Measurements from ENCODE around the gene FASN.

FASN gene

DNA sequence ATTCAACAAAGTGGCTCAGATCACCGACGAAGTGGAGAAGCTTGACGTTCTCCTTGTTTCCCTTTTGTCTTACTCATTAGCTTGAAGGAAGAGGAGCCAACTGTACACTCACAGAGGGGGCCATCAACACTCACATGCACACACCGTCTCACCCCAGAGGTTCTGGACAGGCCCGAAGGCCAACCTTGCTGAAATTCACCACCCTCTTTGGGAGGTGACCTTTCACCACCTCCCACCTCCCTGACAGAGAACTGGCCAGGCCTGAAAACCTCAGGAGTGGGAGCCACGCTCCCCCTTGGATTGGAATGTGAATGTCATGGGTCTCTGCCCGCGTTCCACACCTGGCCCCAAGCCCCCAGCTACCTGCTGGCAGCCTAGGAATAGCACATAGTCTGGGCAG lies 62.5 kb downstream of the FASN start:
- Histone ChIP-seq H3K9me3 (ENCODE audit: control insufficient read depth in 2 of 2, low read length in 2 of 2) (no peaks in the 10 kb centered on the region), H3K9ac (ENCODE audit: low read length in 2 of 2) (no peak overlapping the region), H3K4me3 (ENCODE audit: low read length in 2 of 2) (no peak overlapping the region), H3K27me3 (ENCODE audit: control insufficient read depth in 1 of 2, insufficient read depth in 2 of 2, low read length in 2 of 2) (peaks cover 0 to 12% of the 10 kb centered on the region in 2 donors), H3K4me1 (ENCODE audit: control insufficient read depth, insufficient read depth, low read length) (peaks cover 42% of the 10 kb centered on the region), H3K27ac (ENCODE audit: low read length) (no peak overlapping the region), H3K36me3 (ENCODE audit: control insufficient read depth in 2 of 2, insufficient read depth in 2 of 2, low read length in 2 of 2) (no peaks in the 10 kb centered on the region)

DNA sequence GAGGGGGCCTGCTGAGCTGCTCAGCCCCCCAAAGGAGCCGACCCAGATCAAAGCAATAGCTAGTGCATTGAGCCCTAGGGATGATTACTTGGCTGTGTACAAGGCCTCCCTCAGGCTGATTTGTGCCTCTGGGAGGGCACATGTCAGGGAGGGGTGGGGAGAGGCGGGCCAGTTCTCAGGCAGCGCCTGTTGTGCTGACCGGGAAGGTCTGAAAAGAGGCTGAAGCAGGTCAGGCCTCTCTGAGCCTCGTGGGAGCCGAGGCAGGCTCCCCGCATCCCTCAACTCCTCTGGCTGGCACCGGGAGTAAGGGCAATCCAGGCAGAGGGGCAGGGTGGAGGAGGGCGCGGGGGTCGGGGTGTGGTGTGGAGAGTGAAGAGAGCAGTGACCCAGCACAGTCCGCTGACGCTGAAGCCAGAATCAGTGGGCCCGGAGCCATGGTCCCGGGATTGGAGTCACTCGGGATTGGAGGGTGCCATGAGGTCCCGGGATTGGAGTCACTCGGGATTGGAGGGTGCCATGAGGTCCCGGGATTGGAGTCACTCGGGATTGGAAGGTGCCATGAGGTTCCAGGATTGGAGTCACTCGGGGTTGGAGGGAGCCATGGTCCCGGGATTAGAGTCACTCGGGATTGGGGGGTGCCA lies 63.5 kb downstream of the FASN start:
- peaks cover 48% of the 10 kb centered on the region for H3K4me1 ChIP-seq (ENCODE audit: control insufficient read depth, insufficient read depth, low read length)
- no peak overlapping the region for H3K9ac ChIP-seq (ENCODE audit: low read length in 2 of 2)
- no peaks in the 10 kb centered on the region for H3K9me3 ChIP-seq (ENCODE audit: control insufficient read depth in 2 of 2, low read length in 2 of 2)
- no peak overlapping the region for H3K27ac ChIP-seq (ENCODE audit: low read length)
- H3K4me3 ChIP-seq (ENCODE audit: low read length in 2 of 2): no peak overlapping the region
- peaks cover 0 to 12% of the 10 kb centered on the region in 2 donors for H3K27me3 ChIP-seq (ENCODE audit: control insufficient read depth in 1 of 2, insufficient read depth in 2 of 2, low read length in 2 of 2)
- H3K36me3 ChIP-seq (ENCODE audit: control insufficient read depth in 2 of 2, insufficient read depth in 2 of 2, low read length in 2 of 2): no peaks in the 10 kb centered on the region

DNA sequence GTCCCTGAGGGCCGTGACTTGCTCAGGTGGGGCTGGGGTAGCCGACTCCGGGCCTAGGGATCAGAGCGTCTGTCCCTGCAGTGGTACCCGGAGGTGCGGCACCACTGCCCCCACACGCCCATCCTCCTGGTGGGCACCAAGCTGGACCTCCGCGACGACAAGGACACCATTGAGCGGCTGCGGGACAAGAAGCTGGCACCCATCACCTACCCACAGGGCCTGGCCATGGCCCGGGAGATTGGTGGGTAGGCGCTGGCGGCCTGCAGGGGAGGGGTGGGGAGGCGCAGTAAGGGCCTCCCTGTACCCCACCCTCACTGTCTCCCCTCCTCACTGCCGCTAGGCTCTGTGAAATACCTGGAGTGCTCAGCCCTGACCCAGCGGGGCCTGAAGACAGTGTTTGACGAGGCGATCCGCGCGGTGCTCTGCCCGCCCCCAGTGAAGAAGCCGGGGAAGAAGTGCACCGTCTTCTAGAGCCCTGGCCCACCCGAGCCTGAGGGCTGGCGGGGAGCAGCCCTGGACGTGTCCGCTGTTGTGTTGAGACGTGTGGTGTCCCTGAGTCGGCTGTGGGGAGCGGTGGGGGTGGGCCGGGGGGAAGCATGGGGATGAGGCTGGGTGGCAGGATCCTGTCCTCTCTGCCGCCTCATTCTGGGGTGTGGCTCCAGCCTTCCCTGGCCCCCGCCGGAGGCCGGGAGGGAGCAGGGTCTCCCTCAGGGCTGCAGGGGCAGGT lies 64.5 kb downstream of the FASN start:
- Histone ChIP-seq H3K4me3 (ENCODE audit: low read length in 2 of 2) (no peak overlapping the region), H3K9me3 (ENCODE audit: control insufficient read depth in 2 of 2, low read length in 2 of 2) (no peaks in the 10 kb centered on the region), H3K36me3 (ENCODE audit: control insufficient read depth in 2 of 2, insufficient read depth in 2 of 2, low read length in 2 of 2) (no peaks in the 10 kb centered on the region), H3K27me3 (ENCODE audit: control insufficient read depth in 1 of 2, insufficient read depth in 2 of 2, low read length in 2 of 2) (peaks cover 0 to 12% of the 10 kb centered on the region in 2 donors), H3K4me1 (ENCODE audit: control insufficient read depth, insufficient read depth, low read length) (peaks cover 48% of the 10 kb centered on the region), H3K27ac (ENCODE audit: low read length) (no peak overlapping the region), H3K9ac (ENCODE audit: low read length in 2 of 2) (no peak overlapping the region)

DNA sequence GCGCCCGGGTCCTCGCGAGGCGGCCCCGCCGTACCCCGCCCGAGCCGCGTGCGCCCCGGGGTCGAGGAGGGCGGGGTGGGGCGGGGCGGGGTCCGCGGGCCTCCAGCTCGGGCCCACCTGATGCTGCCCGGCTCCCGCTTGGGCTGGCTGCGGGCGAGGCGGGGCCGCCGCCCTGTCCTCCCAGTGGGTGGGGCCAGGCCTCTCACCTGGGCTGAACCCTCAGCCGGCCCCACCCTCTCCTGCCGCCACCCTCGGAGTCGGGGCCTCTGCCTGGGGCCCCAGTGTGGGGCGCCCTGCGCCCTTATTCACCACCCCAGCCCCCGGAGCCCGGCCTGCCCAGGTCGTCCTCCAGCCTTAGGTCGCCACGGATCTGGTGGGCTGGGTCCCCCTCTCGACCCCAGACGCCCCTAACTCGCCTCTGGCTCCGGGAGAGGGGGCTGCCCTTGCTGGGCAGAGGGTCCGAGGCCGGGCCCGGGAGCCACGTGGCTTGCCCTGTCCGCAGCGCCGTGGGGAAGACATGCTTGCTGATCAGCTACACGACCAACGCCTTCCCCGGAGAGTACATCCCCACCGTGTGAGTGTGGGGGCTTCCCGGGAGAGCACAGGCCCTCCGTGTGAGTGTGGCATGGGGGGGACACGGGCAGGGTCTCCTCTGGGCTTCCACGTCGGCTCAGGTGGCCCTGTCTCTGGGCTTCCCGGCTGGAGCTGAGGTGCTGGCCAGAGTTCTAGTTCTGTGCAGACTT lies 66.0 kb downstream of the FASN start:
- peak overlapping the region in 1 of 2 donors; percentile 54 for H3K4me3 ChIP-seq (ENCODE audit: low read length in 2 of 2)
- H3K9ac ChIP-seq (ENCODE audit: low read length in 2 of 2): peak overlapping the region in 1 of 2 donors; percentile 47
- H3K9me3 ChIP-seq (ENCODE audit: control insufficient read depth in 2 of 2, low read length in 2 of 2): no peaks in the 10 kb centered on the region
- peaks cover 39% of the 10 kb centered on the region for H3K4me1 ChIP-seq (ENCODE audit: control insufficient read depth, insufficient read depth, low read length)
- H3K36me3 ChIP-seq (ENCODE audit: control insufficient read depth in 2 of 2, insufficient read depth in 2 of 2, low read length in 2 of 2): no peaks in the 10 kb centered on the region
- no peak overlapping the region for H3K27ac ChIP-seq (ENCODE audit: low read length)
- peaks cover 0 to 12% of the 10 kb centered on the region in 2 donors for H3K27me3 ChIP-seq (ENCODE audit: control insufficient read depth in 1 of 2, insufficient read depth in 2 of 2, low read length in 2 of 2)

DNA sequence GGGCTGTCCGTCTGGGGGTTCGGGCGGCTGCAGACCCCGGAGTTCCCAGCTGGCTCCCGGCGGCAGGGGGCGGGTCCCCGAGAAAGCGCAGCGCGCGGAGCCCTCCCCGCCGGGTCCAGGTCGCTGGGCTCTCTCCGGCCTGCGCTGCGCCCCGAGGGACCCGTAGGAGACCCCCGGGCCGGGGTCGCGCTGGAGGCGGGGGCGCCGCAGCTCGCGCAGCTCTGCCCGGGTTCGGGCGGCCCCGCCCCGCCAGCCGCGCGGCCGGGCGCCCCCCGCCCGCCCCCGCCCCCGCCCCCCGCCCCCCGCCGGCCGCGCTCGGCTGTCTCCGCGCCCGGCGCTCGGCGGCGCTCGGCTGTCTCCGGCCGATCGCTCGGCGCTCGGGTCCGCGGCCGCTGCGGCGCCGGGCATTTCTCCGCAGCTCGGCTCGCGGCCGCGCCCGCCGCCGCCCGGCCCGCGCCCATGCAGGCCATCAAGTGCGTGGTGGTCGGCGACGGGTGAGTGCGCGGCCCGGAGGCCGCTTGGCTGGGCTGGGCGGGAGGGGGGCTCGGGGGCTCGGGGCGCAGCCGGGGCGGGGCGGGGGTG lies 66.6 kb downstream of the FASN start, which contains the start of gene RAC3:
Gene RAC3 (plus strand): TSS at position 376 of the 582 bp plus-strand sequence. CDS start 84 bp downstream, at position 460.
- Histone ChIP-seq H3K27me3 (ENCODE audit: control insufficient read depth in 1 of 2, insufficient read depth in 2 of 2, low read length in 2 of 2) (peaks cover 0 to 12% of the 10 kb centered on the region in 2 donors), H3K4me3 (ENCODE audit: low read length in 2 of 2) (peak within 1 kb of the TSS; percentile 52 to 71), H3K4me1 (ENCODE audit: control insufficient read depth, insufficient read depth, low read length) (peaks cover 32% of the 10 kb centered on the region), H3K36me3 (ENCODE audit: control insufficient read depth in 2 of 2, insufficient read depth in 2 of 2, low read length in 2 of 2) (no peaks in the 10 kb centered on the region), H3K27ac (ENCODE audit: low read length) (no peak within 1 kb of the TSS), H3K9ac (ENCODE audit: low read length in 2 of 2) (peak within 1 kb of the TSS; percentile 28 to 47), H3K9me3 (ENCODE audit: control insufficient read depth in 2 of 2, low read length in 2 of 2) (no peaks in the 10 kb centered on the region)

DNA sequence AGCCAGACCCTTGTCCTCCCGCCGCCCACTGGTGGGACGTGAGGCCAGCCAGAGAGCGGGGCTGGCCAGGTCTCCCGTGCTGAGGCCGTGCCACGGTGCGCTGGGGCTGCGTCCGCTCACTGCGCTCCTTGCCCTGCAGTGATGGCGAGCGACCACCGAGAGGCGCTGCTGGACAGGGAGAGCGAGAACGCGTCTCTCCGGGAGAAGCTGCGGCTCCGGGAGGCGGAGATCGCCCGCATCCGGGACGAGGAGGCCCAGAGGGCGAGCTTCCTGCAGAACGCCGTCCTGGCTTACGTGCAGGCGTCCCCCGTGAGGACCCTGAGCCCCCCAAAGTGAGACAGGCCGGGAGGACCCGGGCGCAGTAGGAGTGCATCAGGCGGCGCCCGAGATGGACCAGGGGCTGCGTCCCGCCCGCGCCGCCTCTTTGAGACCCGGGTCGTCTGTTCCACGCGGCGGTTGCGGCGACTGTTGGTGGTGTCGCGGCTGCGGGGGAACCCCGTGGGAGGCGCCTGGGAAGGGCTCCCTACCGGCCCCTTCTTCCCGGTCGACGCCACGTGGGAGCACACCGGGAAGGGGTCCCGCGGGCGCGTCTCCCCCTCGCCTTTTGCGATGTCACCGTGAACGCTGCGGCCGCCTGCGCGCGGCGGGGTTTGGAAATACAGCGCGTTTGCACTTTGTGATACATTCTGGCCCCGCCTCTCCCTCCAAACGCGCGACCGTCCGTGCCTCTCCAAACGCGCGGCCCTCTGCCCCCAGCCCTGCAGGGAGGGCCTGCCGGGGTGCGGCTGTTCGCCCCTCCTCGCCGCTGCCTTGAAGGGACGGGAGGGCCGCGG lies 67.3 kb downstream of the FASN start:
- Histone ChIP-seq H3K27me3 (ENCODE audit: control insufficient read depth in 1 of 2, insufficient read depth in 2 of 2, low read length in 2 of 2) (peaks cover 0 to 12% of the 10 kb centered on the region in 2 donors), H3K9me3 (ENCODE audit: control insufficient read depth in 2 of 2, low read length in 2 of 2) (no peaks in the 10 kb centered on the region), H3K27ac (ENCODE audit: low read length) (no peak overlapping the region), H3K9ac (ENCODE audit: low read length in 2 of 2) (peak overlapping the region in 1 of 2 donors; percentile 28), H3K4me3 (ENCODE audit: low read length in 2 of 2) (peak overlapping the region; percentile 52 to 71), H3K36me3 (ENCODE audit: control insufficient read depth in 2 of 2, insufficient read depth in 2 of 2, low read length in 2 of 2) (no peaks in the 10 kb centered on the region), H3K4me1 (ENCODE audit: control insufficient read depth, insufficient read depth, low read length) (peaks cover 25% of the 10 kb centered on the region)

DNA sequence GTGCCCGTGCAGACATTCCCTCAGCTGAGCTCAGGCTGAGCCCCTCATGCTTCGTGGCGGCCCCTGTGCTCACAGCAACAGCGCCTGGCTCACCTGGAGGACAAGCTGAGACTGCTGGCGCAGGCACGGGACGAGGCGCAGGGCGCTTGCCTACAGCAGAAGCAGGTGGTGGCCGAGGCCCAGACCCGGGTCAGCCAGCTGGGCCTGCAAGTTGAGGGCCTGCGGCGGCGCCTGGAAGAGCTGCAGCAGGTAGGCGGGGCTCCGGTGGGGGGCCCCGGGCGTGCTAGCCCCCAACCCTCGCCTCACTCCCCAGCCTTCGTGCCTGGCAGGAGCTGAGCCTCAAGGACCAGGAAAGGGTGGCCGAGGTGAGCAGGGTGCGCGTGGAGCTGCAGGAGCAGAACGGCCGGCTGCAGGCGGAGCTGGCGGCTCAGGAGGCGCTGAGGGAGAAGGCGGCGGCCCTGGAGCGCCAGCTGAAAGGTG lies 68.0 kb downstream of the FASN start:
- Histone ChIP-seq H3K36me3 (ENCODE audit: control insufficient read depth in 2 of 2, insufficient read depth in 2 of 2, low read length in 2 of 2) (no peaks in the 10 kb centered on the region), H3K9me3 (ENCODE audit: control insufficient read depth in 2 of 2, low read length in 2 of 2) (no peaks in the 10 kb centered on the region), H3K4me3 (ENCODE audit: low read length in 2 of 2) (peak overlapping the region in 1 of 2 donors; percentile 71), H3K27me3 (ENCODE audit: control insufficient read depth in 1 of 2, insufficient read depth in 2 of 2, low read length in 2 of 2) (peaks cover 0 to 12% of the 10 kb centered on the region in 2 donors), H3K4me1 (ENCODE audit: control insufficient read depth, insufficient read depth, low read length) (peaks cover 25% of the 10 kb centered on the region), H3K9ac (ENCODE audit: low read length in 2 of 2) (no peak overlapping the region), H3K27ac (ENCODE audit: low read length) (no peak overlapping the region)

DNA sequence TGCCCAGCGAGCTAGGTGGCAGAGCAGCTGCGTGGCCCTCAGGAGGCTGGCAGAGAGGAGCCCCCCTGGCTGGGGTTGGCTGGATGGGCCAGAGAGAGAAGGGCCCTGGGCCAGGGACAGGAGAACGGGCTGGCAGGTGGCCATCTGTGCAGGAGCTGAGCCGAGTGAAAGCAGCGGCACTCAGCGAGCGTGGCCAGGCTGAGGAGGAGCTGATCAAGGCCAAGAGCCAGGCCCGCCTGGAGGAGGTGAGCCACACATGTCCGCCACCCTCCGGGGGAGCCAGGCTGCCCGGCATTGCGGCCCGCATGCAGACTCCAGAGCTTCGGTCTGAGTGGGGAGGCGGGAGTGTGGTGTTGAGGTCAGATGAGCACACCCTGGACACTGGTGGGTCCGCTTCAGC lies 68.6 kb downstream of the FASN start:
- peaks cover 29% of the 10 kb centered on the region for H3K4me1 ChIP-seq (ENCODE audit: control insufficient read depth, insufficient read depth, low read length)
- peaks cover 0 to 12% of the 10 kb centered on the region in 2 donors for H3K27me3 ChIP-seq (ENCODE audit: control insufficient read depth in 1 of 2, insufficient read depth in 2 of 2, low read length in 2 of 2)
- H3K4me3 ChIP-seq (ENCODE audit: low read length in 2 of 2): no peak overlapping the region
- H3K9ac ChIP-seq (ENCODE audit: low read length in 2 of 2): no peak overlapping the region
- H3K9me3 ChIP-seq (ENCODE audit: control insufficient read depth in 2 of 2, low read length in 2 of 2): no peaks in the 10 kb centered on the region
- no peak overlapping the region for H3K27ac ChIP-seq (ENCODE audit: low read length)
- no peaks in the 10 kb centered on the region for H3K36me3 ChIP-seq (ENCODE audit: control insufficient read depth in 2 of 2, insufficient read depth in 2 of 2, low read length in 2 of 2)

DNA sequence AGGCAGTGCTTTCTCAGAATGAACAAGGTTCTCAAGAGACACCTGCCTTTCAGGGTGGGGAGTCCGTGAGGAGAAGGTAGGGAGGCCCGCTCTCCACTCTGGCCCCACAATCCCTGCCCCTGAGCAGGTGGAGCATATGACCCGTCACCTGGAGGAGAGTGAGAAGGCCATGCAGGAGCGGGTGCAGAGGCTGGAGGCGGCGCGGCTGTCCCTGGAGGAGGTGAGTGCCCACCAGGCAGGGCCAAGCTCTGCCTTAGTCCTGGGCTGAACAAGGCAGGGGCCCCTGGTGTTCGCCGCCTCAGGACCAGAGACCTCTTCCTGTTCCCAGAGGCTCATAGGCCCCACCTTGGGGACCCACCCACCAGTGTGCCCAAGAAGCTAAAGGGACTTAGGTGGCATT lies 69.1 kb downstream of the FASN start:
- Histone ChIP-seq H3K9ac (ENCODE audit: low read length in 2 of 2) (no peak overlapping the region), H3K9me3 (ENCODE audit: control insufficient read depth in 2 of 2, low read length in 2 of 2) (no peaks in the 10 kb centered on the region), H3K4me3 (ENCODE audit: low read length in 2 of 2) (no peak overlapping the region), H3K27ac (ENCODE audit: low read length) (no peak overlapping the region), H3K27me3 (ENCODE audit: control insufficient read depth in 1 of 2, insufficient read depth in 2 of 2, low read length in 2 of 2) (peaks cover 0 to 12% of the 10 kb centered on the region in 2 donors), H3K36me3 (ENCODE audit: control insufficient read depth in 2 of 2, insufficient read depth in 2 of 2, low read length in 2 of 2) (no peaks in the 10 kb centered on the region), H3K4me1 (ENCODE audit: control insufficient read depth, insufficient read depth, low read length) (peaks cover 33% of the 10 kb centered on the region)

Measured in stomach smooth muscle (tissue), 2 donors.